Smooth muscle cell (in vitro differentiated cells): ENCODE data around the gene CAMTA1. TPM values are rescaled to one million over a fixed set of nuclear protein-coding genes. Genes with fewer than 3 reads are reported as not detected.

Experiments
- DNase-seq: peaks from one replicate; lab custom pipeline; 2025; ENCODE audit not compliant: unreplicated experiment; lab: John Stamatoyannopoulos, UW
- H2AFZ ChIP-seq: fragments of 200-600 bp; sonication (generic); 2 replicates; pipeline ENCODE4 v1.6.0; 2016; ENCODE audit warnings: antibody characterized with exemption, low read depth, mild to moderate bottlenecking
- H3F3A ChIP-seq: fragments of 200-600 bp; sonication (generic); 2 replicates; pipeline ENCODE4 v1.6.0; 2017; ENCODE audit warnings: antibody characterized with exemption, low read depth
- H3K27ac ChIP-seq: fragments of 200-600 bp; sonication (generic); 2 replicates; pipeline ENCODE4 v1.5.1; 2016; ENCODE audit warnings: low read depth, mild to moderate bottlenecking
- H3K27me3 ChIP-seq: fragments of 200-600 bp; sonication (generic); 2 replicates; pipeline ENCODE4 v1.6.1; 2016; ENCODE audit warnings: low read depth, mild to moderate bottlenecking
- H3K36me3 ChIP-seq: fragments of 200-600 bp; sonication (generic); 2 replicates; pipeline ENCODE4 v1.5.1; 2016; ENCODE audit warnings: low read depth
- H3K4me1 ChIP-seq: fragments of 200-600 bp; sonication (generic); 2 replicates; pipeline ENCODE4 v1.5.1; 2016; ENCODE audit warnings: low read depth
- H3K4me2 ChIP-seq: fragments of 200-600 bp; sonication (generic); 2 replicates; pipeline ENCODE4 v1.6.0; 2016; ENCODE audit warnings: mild to moderate bottlenecking
- H3K4me3 ChIP-seq: fragments of 200-600 bp; sonication (generic); 2 replicates; pipeline ENCODE4 v1.5.1; 2016; ENCODE audit warnings: mild to moderate bottlenecking
- H3K79me2 ChIP-seq: fragments of 200-600 bp; sonication (generic); 2 replicates; pipeline ENCODE4 v1.6.0; 2016; ENCODE audit warnings: low read depth, mild to moderate bottlenecking
- H3K9ac ChIP-seq: fragments of 200-600 bp; sonication (generic); 2 replicates; pipeline ENCODE4 v1.6.0; 2016; ENCODE audit warnings: low read depth
- H3K9me3 ChIP-seq: fragments of 200-600 bp; sonication (generic); replicated peaks from 2 replicates; pipeline ENCODE4 v1.5.1; 2016; ENCODE audit warnings: low read depth
- H4K20me1 ChIP-seq: fragments of 200-600 bp; sonication (generic); 2 replicates; pipeline ENCODE4 v1.6.0; 2016; ENCODE audit warnings: low read depth
- WGBS: methylation state at CpG from one replicate; pipeline ENCODE4 v1.1.7; 2016; ENCODE audit warnings: low lambda C conversion rate; 5-methylcytosine and 5-hydroxymethylcytosine counted together
- polyA plus RNA-seq: library from polyadenylated mRNA; unstranded; fragments of >200 nt; fragmentation: Nextera tagmentation; extraction: Ambion mirVana; gene quantifications from 2 replicates; pipeline ENCODE4 v1.2.1, GENCODE V29; 2016
- total RNA-seq: library from RNA; depleted of rRNA; stranded (reverse); fragments of >200 nt; gene quantifications from 2 replicates; pipeline ENCODE4 v1.2.3, GENCODE V29; 2014
- TF ChIP-seq, protein P1 (sequence below): fragments of 200-600 bp; sonication (generic); IDR thresholded peaks from 2 replicates; pipeline ENCODE4 v1.5.1; 2017; ENCODE audit warnings: borderline replicate concordance, mild to moderate bottlenecking, antibody characterized with exemption; ENCODE audit not compliant: insufficient read depth, poor library complexity, severe bottlenecking

CAMTA1 gene
- total and polyA plus RNA-seq, 2 experiments from 2014 or later, result 139 to 145 TPM

DNA sequence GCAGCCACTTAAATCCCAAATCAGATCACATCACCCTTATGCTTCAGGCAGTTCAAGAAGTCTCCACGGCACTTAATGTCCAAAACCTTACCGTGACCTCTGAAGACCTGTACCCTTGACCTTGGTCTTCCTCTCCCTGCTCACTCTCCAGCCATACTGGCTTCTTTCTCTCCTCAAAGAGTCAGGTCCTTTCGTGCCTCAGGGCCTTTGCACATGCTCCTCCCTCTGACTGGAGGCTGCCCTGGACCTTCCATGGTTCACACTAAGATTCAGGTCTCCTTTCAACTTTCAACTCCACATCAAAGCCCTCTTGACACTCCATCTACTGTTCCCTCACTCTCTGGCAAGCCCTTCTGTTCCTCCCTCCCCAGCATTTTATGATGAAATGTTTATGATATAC, 695.9 kb downstream of the CAMTA1 start:
- H3K27ac ChIP-seq, result peak overlapping the region; percentile 63
- H3F3A ChIP-seq, result peaks cover 12% of the 10 kb centered on the region
- no peaks in the 10 kb centered on the region for H3K79me2 ChIP-seq
- no peak overlapping the region for H3K9ac ChIP-seq
- no peak overlapping the region for H2AFZ ChIP-seq
- H4K20me1 ChIP-seq, result no peaks in the 10 kb centered on the region
- H3K4me1 ChIP-seq, result peaks cover 18% of the 10 kb centered on the region
- no peaks in the 10 kb centered on the region for H3K27me3 ChIP-seq
- TF ChIP-seq, protein P1, sequence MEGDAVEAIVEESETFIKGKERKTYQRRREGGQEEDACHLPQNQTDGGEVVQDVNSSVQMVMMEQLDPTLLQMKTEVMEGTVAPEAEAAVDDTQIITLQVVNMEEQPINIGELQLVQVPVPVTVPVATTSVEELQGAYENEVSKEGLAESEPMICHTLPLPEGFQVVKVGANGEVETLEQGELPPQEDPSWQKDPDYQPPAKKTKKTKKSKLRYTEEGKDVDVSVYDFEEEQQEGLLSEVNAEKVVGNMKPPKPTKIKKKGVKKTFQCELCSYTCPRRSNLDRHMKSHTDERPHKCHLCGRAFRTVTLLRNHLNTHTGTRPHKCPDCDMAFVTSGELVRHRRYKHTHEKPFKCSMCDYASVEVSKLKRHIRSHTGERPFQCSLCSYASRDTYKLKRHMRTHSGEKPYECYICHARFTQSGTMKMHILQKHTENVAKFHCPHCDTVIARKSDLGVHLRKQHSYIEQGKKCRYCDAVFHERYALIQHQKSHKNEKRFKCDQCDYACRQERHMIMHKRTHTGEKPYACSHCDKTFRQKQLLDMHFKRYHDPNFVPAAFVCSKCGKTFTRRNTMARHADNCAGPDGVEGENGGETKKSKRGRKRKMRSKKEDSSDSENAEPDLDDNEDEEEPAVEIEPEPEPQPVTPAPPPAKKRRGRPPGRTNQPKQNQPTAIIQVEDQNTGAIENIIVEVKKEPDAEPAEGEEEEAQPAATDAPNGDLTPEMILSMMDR, result no peak
- no peaks in the 10 kb centered on the region for H3K36me3 ChIP-seq
- no peak for DNase-seq
- no peak overlapping the region for H3K4me2 ChIP-seq
- WGBS, result 85% methylated on average over 3 of the region's 3 CpGs
- H3K4me3 ChIP-seq, result no peak overlapping the region
- no peaks in the 10 kb centered on the region for H3K9me3 ChIP-seq

DNA sequence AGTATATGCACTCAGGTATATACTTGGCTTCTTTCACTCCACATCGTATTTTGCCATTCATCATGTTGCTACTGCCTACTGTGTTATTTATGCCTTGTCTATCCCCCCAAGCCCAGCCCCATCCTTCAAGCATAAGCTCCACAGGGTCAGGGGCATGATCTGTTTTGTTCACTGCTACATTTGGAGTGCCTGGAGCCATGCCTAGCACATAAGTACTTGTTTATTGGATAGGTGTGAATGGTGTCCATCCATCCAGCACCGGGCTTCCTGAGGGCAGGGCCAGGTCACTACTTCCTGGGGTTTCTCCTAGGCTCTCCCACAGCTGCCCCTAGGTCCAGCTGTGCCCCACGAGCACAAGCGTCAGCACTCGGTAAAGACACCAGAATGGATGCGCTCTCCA, 696.8 kb downstream of the CAMTA1 start:
- no peaks in the 10 kb centered on the region for H3K79me2 ChIP-seq
- peaks cover 15% of the 10 kb centered on the region for H3K4me1 ChIP-seq
- TF ChIP-seq, protein P1, result no peak
- H3K36me3 ChIP-seq, result no peaks in the 10 kb centered on the region
- no peak overlapping the region for H3K27ac ChIP-seq
- H2AFZ ChIP-seq, result no peak overlapping the region
- no peaks in the 10 kb centered on the region for H4K20me1 ChIP-seq
- peaks cover 12% of the 10 kb centered on the region for H3F3A ChIP-seq
- H3K9ac ChIP-seq, result no peak overlapping the region
- no peak overlapping the region for H3K4me2 ChIP-seq
- whole genome bisulfite sequencing, result 93% methylated on average over 6 of the region's 6 CpGs
- no peak for DNase-seq
- H3K4me3 ChIP-seq, result no peak overlapping the region
- no peaks in the 10 kb centered on the region for H3K27me3 ChIP-seq
- no peaks in the 10 kb centered on the region for H3K9me3 ChIP-seq

DNA sequence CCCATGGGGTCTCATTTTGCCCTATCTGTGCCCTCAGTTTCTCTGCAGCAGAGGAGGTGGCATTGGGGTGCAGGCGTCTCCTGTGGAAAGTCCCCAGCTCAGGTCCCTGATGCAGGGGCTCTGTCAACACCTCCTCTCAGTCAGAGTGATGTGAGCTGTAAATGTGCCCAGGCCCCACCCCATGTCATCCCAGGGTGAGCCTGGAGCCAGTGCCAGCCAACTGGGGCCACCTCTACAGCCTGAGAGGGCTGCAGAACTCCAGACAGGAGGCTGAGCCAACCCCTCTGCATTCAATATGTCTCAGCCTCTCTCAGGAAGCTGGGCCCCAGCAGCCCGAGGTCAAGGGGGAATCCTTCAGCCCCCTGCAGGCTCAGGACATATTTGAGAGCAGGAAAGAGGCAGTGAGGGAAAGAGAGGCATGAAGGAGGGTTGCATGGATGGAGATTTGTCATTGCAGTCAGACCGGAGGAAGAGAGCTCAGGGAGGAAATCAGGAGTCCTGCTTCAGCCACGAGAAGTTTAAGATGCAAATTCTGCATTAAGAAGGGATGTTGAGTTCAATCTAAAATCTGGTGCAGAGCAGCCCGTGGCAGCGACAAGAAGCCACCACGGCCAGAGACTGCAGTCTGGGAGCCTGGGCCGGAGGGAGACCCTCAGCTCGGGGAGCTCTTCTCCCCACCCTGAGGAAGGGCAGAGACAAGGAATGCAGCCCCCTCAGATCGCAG, 697.7 kb downstream of the CAMTA1 start:
- H3K4me1 ChIP-seq, result peaks cover 6% of the 10 kb centered on the region
- H3F3A ChIP-seq, result peaks cover 7% of the 10 kb centered on the region
- TF ChIP-seq, protein P1, result no peak
- H3K79me2 ChIP-seq, result no peaks in the 10 kb centered on the region
- H2AFZ ChIP-seq, result no peak overlapping the region
- H3K4me3 ChIP-seq, result no peak overlapping the region
- H3K36me3 ChIP-seq, result no peaks in the 10 kb centered on the region
- H3K4me2 ChIP-seq, result no peak overlapping the region
- H3K27me3 ChIP-seq, result no peaks in the 10 kb centered on the region
- H3K27ac ChIP-seq, result no peak overlapping the region
- H4K20me1 ChIP-seq, result no peaks in the 10 kb centered on the region
- 70% methylated on average over 10 of the region's 10 CpGs for WGBS
- no peak overlapping the region for H3K9ac ChIP-seq
- H3K9me3 ChIP-seq, result no peaks in the 10 kb centered on the region
- DNase-seq, result no peak
